Esophagus muscularis mucosa (tissue), 4 donors: ENCODE data around the gene MOCS1.

Source experiments
- EP300 ChIP-seq: sonication (generic); formaldehyde crosslinking; IDR thresholded peaks from one replicate; pipeline ENCODE4 v1.6.1; 2017; ENCODE audit warnings: antibody characterized with exemption
- POLR2A ChIP-seq: fragments of 450-650 bp; IDR thresholded peaks from one replicate; pipeline ENCODE4 v1.6.1; 2017; ENCODE audit warnings: antibody characterized with exemption, moderate library complexity, mild to moderate bottlenecking, low read depth
- TF ChIP-seq, protein P1 (sequence below), 3 experiments: fragments of 200-600 bp in 2 of 3; fragments of 450-650 bp in 1 of 3; sonication (generic) in 2 of 3; IDR thresholded peaks; one replicate each; pipeline ENCODE4 v1.5.1; 2017 to 2019; ENCODE audit warnings: antibody characterized with exemption in 3 of 3, mild to moderate bottlenecking in 2 of 3, moderate library complexity in 1 of 3

DNA sequence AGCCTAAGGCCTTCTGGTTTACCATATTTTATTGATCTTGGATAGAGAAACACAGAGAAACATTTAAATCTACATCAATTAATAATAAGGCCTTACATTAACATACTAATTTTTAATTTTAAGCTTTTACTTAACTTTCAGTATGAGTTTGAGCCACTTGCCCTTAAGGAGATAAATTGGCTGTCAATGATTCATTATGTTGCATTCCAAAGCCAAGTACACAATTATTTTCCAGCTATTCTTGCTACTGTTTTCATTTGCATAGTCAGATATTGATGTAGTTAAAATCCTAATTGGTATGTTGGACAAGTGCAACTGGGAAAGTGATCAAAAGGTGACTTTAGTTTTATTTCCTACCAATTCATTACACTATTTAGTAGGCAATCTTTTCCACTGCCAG lies 58.2 kb downstream of the MOCS1 start:
- TF ChIP-seq POLR2A (no peak), EP300 (no peak)
- TF ChIP-seq, protein P1, sequence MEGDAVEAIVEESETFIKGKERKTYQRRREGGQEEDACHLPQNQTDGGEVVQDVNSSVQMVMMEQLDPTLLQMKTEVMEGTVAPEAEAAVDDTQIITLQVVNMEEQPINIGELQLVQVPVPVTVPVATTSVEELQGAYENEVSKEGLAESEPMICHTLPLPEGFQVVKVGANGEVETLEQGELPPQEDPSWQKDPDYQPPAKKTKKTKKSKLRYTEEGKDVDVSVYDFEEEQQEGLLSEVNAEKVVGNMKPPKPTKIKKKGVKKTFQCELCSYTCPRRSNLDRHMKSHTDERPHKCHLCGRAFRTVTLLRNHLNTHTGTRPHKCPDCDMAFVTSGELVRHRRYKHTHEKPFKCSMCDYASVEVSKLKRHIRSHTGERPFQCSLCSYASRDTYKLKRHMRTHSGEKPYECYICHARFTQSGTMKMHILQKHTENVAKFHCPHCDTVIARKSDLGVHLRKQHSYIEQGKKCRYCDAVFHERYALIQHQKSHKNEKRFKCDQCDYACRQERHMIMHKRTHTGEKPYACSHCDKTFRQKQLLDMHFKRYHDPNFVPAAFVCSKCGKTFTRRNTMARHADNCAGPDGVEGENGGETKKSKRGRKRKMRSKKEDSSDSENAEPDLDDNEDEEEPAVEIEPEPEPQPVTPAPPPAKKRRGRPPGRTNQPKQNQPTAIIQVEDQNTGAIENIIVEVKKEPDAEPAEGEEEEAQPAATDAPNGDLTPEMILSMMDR (IDR thresholded peaks at IDR 0.05): no peak
